Measurements from ENCODE around the gene KIAA0825. TPM values are rescaled to one million over a fixed set of nuclear protein-coding genes. Genes with fewer than 3 reads are reported as not detected.

Gene KIAA0825
- total and polyA plus RNA-seq, 2 experiments from 2014 or later = 1.7 to 1.8 TPM

- no peaks in the 10 kb centered on the region for H3K79me2 ChIP-seq (replicated peaks; ENCODE audit: insufficient read depth)
- 0 out of 2 replicates have a peak, but pooled peaks cover 12% of the 10 kb centered on the region for H3K9me2 ChIP-seq (ENCODE audit: insufficient read depth)
- Mint-ChIP-seq H3K27me3 (ENCODE audit: insufficient read depth, low read depth, poor library complexity) (peaks cover 3% of the 10 kb centered on the region), H3K4me1 (no peaks in the 10 kb centered on the region), H3K4me3 (no peak overlapping the region), H3K9me3 (peaks cover 59% of the 10 kb centered on the region), H3K27ac (no peak overlapping the region), H3K36me3 (ENCODE audit: low read depth) (peaks cover 38% of the 10 kb centered on the region)
- H3K4me3 ChIP-seq = no peak overlapping the region
- H3K36me3 ChIP-seq (ENCODE audit: insufficient read depth) = peaks cover 10% of the 10 kb centered on the region
- no peaks in the 10 kb centered on the region for H3K4me1 ChIP-seq (ENCODE audit: insufficient read depth)
- no peak overlapping the region for H2AFZ ChIP-seq
- no peak overlapping the region for H3K27ac ChIP-seq (ENCODE audit: low read depth)
- no peaks in the 10 kb centered on the region for H3F3A ChIP-seq (replicated peaks; ENCODE audit: low read depth)
- ATAC-seq (no peak), DNase-seq (ENCODE audit: low spot score) (no peak)
- H3K4me2 ChIP-seq = no peak overlapping the region
- no peaks in the 10 kb centered on the region for H4K20me1 ChIP-seq (replicated peaks; ENCODE audit: insufficient read depth)
- H3K27me3 ChIP-seq (ENCODE audit: insufficient read depth) = no peaks in the 10 kb centered on the region
- no peak for TF ChIP-seq EZH2 (IDR thresholded peaks at IDR 0.05; ENCODE audit: low read depth, unreplicated experiment)
- TF ChIP-seq REST (IDR thresholded peaks at IDR 0.05; ENCODE audit: unreplicated experiment) = no peak
Observed at GRCh38 chr5:94538260-94538659, 80.1 kb downstream of the KIAA0825 start.

- H3K4me3 ChIP-seq = no peak overlapping the region
- no peaks in the 10 kb centered on the region for H3K4me1 ChIP-seq (ENCODE audit: insufficient read depth)
- H2AFZ ChIP-seq = no peak overlapping the region
- Mint-ChIP-seq H3K9me3 (no peaks in the 10 kb centered on the region; the same call in 2 of the 3 replicates), H3K36me3 (ENCODE audit: low read depth) (no peaks in the 10 kb centered on the region), H3K27ac (no peak overlapping the region), H3K27me3 (ENCODE audit: insufficient read depth, low read depth, poor library complexity) (no peaks in the 10 kb centered on the region), H3K4me3 (no peak overlapping the region), H3K4me1 (peaks cover 7% of the 10 kb centered on the region; the same call in 2 of the 3 replicates)
- H3F3A ChIP-seq (replicated peaks; ENCODE audit: low read depth) = no peaks in the 10 kb centered on the region
- DNase-seq (ENCODE audit: low spot score) (no peak), ATAC-seq (no peak)
- no peak overlapping the region for H3K27ac ChIP-seq (ENCODE audit: low read depth)
- no peaks in the 10 kb centered on the region for H3K36me3 ChIP-seq (ENCODE audit: insufficient read depth)
- no peaks in the 10 kb centered on the region for H3K9me2 ChIP-seq (ENCODE audit: insufficient read depth)
- no peaks in the 10 kb centered on the region for H3K79me2 ChIP-seq (replicated peaks; ENCODE audit: insufficient read depth)
- TF ChIP-seq JUNB (IDR thresholded peaks at IDR 0.05; ENCODE audit: unreplicated experiment) (no peak), ETS1 (IDR thresholded peaks at IDR 0.05) (no peak), ZNF114 (CRISPR knock-in tag; IDR thresholded peaks at IDR 0.05) (no peak), CREB1 (CRISPR knock-in tag; IDR thresholded peaks at IDR 0.05; ENCODE audit: low read depth) (no peak)
- H3K4me2 ChIP-seq = no peak overlapping the region
- no peaks in the 10 kb centered on the region for H3K27me3 ChIP-seq (ENCODE audit: insufficient read depth)
- H4K20me1 ChIP-seq (replicated peaks; ENCODE audit: insufficient read depth) = no peaks in the 10 kb centered on the region
Observed at GRCh38 chr5:94526706-94527105, 91.7 kb downstream of the KIAA0825 start.

Data from GM23338 (cell line).